ENCODE results near the gene CNOT9.

The CNOT9 gene

DNA sequence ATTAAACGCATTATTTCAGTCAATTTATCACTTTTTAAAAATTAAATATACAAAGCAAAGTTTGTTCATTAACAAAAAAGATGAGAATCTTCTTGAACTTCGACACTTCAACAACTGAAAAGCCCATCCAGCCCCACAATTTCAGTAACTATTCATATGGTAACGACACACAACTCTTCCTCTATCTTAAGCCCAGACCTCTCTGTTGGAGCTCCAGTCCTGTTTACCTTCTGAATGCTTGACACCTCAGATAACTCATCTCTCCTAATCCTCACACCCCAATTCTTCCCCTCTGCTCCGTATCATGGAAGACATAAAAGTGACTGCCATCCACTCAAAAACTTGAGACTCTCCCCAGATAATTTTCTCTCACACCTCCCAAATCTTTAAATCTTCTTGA, 13.1 kb upstream of the CNOT9 start:
- H3K27me3 ChIP-seq (ENCODE audit: control insufficient read depth in 1 of 2, insufficient read depth in 2 of 2, low read length in 2 of 2), result no peaks in the 10 kb centered on the region
- no peak overlapping the region for H3K4me3 ChIP-seq (ENCODE audit: low read length in 2 of 2)
- H3K4me1 ChIP-seq (ENCODE audit: control insufficient read depth, insufficient read depth, low read length), result no peaks in the 10 kb centered on the region
- peaks cover 22 to 29% of the 10 kb centered on the region in 2 donors for H3K36me3 ChIP-seq (ENCODE audit: control insufficient read depth in 2 of 2, insufficient read depth in 2 of 2, low read length in 2 of 2)
- H3K27ac ChIP-seq (ENCODE audit: low read length), result no peak overlapping the region
- no peak overlapping the region for H3K9ac ChIP-seq (ENCODE audit: low read length in 2 of 2)
- no peaks in the 10 kb centered on the region for H3K9me3 ChIP-seq (ENCODE audit: control insufficient read depth in 2 of 2, low read length in 2 of 2)

DNA sequence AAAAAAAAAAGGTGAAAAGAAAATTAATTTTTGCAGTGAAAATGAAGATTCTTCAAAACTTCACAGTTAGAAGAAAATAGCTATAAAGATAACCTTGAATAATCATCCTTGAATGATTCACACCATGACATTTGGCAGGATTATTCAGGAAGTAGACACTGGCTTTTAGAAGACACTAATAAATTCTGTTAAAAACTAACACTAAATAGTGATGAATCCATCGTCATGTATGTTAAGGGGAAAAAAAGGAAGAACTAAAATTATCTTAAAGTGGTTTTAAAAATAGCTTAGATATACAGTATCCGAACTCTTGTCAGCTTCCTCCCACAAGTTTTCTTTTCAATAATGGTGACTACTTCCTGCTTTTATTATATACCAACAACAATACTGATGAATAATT, 10.7 kb upstream of the CNOT9 start:
- no peak overlapping the region for H3K4me3 ChIP-seq (ENCODE audit: low read length in 2 of 2)
- no peaks in the 10 kb centered on the region for H3K9me3 ChIP-seq (ENCODE audit: control insufficient read depth in 2 of 2, low read length in 2 of 2)
- peaks cover 15 to 16% of the 10 kb centered on the region in 2 donors for H3K36me3 ChIP-seq (ENCODE audit: control insufficient read depth in 2 of 2, insufficient read depth in 2 of 2, low read length in 2 of 2)
- H3K27ac ChIP-seq (ENCODE audit: low read length), result no peak overlapping the region
- no peaks in the 10 kb centered on the region for H3K4me1 ChIP-seq (ENCODE audit: control insufficient read depth, insufficient read depth, low read length)
- no peaks in the 10 kb centered on the region for H3K27me3 ChIP-seq (ENCODE audit: control insufficient read depth in 1 of 2, insufficient read depth in 2 of 2, low read length in 2 of 2)
- no peak overlapping the region for H3K9ac ChIP-seq (ENCODE audit: low read length in 2 of 2)

DNA sequence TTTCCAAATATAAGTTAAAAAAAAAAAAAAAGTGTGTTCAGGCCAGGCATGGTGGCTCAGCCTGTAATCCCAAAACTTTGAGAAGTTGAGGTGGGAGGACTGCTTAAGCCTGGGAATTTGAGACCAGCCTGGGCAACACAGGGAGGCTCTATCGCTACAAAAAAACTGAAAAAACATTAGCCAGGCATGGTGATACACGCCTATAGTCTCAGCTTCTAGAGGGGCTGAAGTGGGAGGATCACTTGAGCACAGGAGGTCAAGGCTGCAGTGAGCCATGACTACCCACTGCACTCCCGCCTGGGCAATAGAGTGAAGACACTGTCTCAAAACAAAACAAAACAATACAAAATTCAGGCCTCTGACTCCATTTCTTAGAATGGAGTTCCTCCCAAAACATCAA, 9.7 kb upstream of the CNOT9 start:
- H3K9ac ChIP-seq (ENCODE audit: low read length in 2 of 2), result no peak overlapping the region
- no peaks in the 10 kb centered on the region for H3K9me3 ChIP-seq (ENCODE audit: control insufficient read depth in 2 of 2, low read length in 2 of 2)
- peaks cover 8 to 9% of the 10 kb centered on the region in 2 donors for H3K36me3 ChIP-seq (ENCODE audit: control insufficient read depth in 2 of 2, insufficient read depth in 2 of 2, low read length in 2 of 2)
- no peak overlapping the region for H3K27ac ChIP-seq (ENCODE audit: low read length)
- no peaks in the 10 kb centered on the region for H3K27me3 ChIP-seq (ENCODE audit: control insufficient read depth in 1 of 2, insufficient read depth in 2 of 2, low read length in 2 of 2)
- H3K4me3 ChIP-seq (ENCODE audit: low read length in 2 of 2), result no peak overlapping the region
- no peaks in the 10 kb centered on the region for H3K4me1 ChIP-seq (ENCODE audit: control insufficient read depth, insufficient read depth, low read length)

DNA sequence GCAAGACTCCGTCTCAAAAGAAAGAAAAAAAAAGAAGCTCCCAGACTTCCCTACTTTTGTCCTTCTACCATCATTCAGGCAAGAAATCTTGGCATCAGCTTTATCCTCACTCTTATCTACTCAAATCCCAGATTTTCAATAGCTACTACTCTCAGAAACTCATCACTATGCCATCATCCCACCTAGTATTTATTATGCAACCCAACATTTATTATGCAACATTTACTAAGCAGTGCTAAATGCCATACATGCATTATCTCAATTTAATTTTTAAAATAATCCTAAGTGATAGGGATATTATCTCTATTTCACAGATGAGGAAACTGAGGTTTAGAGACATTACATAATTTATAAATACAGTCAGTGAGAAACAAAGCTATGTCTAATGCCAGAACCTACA, 4.6 kb upstream of the CNOT9 start:
- Histone ChIP-seq H3K36me3 (ENCODE audit: control insufficient read depth in 2 of 2, insufficient read depth in 2 of 2, low read length in 2 of 2) (peaks cover 3 to 7% of the 10 kb centered on the region in 2 donors), H3K27ac (ENCODE audit: low read length) (no peak overlapping the region), H3K9ac (ENCODE audit: low read length in 2 of 2) (no peak overlapping the region), H3K4me1 (ENCODE audit: control insufficient read depth, insufficient read depth, low read length) (peaks cover 9% of the 10 kb centered on the region), H3K27me3 (ENCODE audit: control insufficient read depth in 1 of 2, insufficient read depth in 2 of 2, low read length in 2 of 2) (no peaks in the 10 kb centered on the region), H3K4me3 (ENCODE audit: low read length in 2 of 2) (no peak overlapping the region), H3K9me3 (ENCODE audit: control insufficient read depth in 2 of 2, low read length in 2 of 2) (no peaks in the 10 kb centered on the region)

DNA sequence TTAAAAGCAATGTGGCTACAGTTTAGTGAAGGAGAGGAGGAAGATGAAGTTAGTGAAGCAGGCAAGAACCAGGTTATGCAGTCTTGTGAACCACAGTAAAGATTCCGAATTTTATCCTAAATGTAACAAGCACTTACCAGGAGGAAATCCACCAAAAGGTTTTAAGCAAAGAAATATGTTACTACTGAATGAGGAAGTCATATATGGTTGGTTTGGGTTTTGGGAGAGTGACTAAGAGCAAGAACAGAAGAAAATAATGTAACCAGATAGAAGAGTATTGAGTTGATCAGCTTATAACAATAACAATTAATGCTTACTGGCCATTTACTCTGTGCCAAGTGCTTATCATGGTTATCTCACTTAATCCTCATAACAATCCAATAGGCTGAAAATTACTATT, 2.3 kb upstream of the CNOT9 start:
- Histone ChIP-seq H3K36me3 (ENCODE audit: control insufficient read depth in 2 of 2, insufficient read depth in 2 of 2, low read length in 2 of 2) (peaks cover 0 to 3% of the 10 kb centered on the region in 2 donors), H3K4me1 (ENCODE audit: control insufficient read depth, insufficient read depth, low read length) (peaks cover 26% of the 10 kb centered on the region), H3K9ac (ENCODE audit: low read length in 2 of 2) (no peak overlapping the region), H3K27ac (ENCODE audit: low read length) (no peak overlapping the region), H3K4me3 (ENCODE audit: low read length in 2 of 2) (no peak overlapping the region), H3K27me3 (ENCODE audit: control insufficient read depth in 1 of 2, insufficient read depth in 2 of 2, low read length in 2 of 2) (no peaks in the 10 kb centered on the region), H3K9me3 (ENCODE audit: control insufficient read depth in 2 of 2, low read length in 2 of 2) (no peaks in the 10 kb centered on the region)

DNA sequence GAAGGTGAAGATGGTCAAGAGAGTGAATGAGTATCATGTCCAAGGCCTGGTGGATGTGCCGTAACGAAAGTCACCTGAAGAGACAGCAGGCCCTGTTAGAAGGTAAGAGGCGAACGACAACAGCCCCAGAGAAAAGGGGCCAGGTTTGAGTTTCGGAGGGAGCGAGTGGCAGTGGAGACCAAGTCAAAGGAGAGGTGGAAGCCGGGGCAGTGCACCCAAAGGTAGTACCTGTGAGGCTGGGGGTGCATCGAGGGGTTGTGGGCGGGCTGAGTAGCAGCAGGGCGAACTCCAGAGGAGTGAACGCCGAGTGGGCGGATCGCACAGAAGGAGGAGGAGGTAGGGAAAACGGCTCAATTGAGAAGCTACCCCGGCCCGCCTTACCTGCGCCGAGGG, 846 bp upstream of the CNOT9 start:
- Histone ChIP-seq H3K9me3 (ENCODE audit: control insufficient read depth in 2 of 2, low read length in 2 of 2) (no peaks in the 10 kb centered on the region), H3K4me3 (ENCODE audit: low read length in 2 of 2) (peak overlapping the region; percentile 86 to 91), H3K27ac (ENCODE audit: low read length) (peak overlapping the region; percentile 91), H3K27me3 (ENCODE audit: control insufficient read depth in 1 of 2, insufficient read depth in 2 of 2, low read length in 2 of 2) (no peaks in the 10 kb centered on the region), H3K9ac (ENCODE audit: low read length in 2 of 2) (peak overlapping the region; percentile 89 to 92), H3K4me1 (ENCODE audit: control insufficient read depth, insufficient read depth, low read length) (peaks cover 27% of the 10 kb centered on the region), H3K36me3 (ENCODE audit: control insufficient read depth in 2 of 2, insufficient read depth in 2 of 2, low read length in 2 of 2) (no peaks in the 10 kb centered on the region)

DNA sequence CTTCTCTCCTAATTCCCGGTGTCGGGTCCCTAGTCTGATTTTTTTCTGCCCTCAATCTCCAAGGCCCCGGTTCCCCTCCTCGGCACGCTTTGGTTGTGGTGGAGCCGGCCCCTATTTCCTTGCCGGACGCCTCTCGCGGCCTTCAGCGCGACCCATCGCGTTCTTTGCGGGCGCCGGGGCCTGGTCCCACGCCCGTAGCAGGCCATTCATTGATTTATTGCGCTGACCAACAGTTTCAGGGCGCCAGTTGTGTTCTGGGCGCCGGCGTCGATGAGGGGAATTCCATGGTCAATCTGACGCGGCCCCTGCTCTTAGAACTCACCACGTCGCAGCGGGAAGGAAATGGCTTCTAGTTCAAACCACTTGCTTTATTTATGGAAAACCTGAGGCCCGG, 396 bp downstream of the CNOT9 start:
- Histone ChIP-seq H3K36me3 (ENCODE audit: control insufficient read depth in 2 of 2, insufficient read depth in 2 of 2, low read length in 2 of 2) (peaks cover 0 to 1% of the 10 kb centered on the region in 2 donors), H3K4me1 (ENCODE audit: control insufficient read depth, insufficient read depth, low read length) (peaks cover 27% of the 10 kb centered on the region), H3K27ac (ENCODE audit: low read length) (peak overlapping the region; percentile 91), H3K4me3 (ENCODE audit: low read length in 2 of 2) (peak overlapping the region; percentile 58 to 91), H3K9me3 (ENCODE audit: control insufficient read depth in 2 of 2, low read length in 2 of 2) (no peaks in the 10 kb centered on the region), H3K9ac (ENCODE audit: low read length in 2 of 2) (peak overlapping the region; percentile 76 to 91), H3K27me3 (ENCODE audit: control insufficient read depth in 1 of 2, insufficient read depth in 2 of 2, low read length in 2 of 2) (no peaks in the 10 kb centered on the region)

DNA sequence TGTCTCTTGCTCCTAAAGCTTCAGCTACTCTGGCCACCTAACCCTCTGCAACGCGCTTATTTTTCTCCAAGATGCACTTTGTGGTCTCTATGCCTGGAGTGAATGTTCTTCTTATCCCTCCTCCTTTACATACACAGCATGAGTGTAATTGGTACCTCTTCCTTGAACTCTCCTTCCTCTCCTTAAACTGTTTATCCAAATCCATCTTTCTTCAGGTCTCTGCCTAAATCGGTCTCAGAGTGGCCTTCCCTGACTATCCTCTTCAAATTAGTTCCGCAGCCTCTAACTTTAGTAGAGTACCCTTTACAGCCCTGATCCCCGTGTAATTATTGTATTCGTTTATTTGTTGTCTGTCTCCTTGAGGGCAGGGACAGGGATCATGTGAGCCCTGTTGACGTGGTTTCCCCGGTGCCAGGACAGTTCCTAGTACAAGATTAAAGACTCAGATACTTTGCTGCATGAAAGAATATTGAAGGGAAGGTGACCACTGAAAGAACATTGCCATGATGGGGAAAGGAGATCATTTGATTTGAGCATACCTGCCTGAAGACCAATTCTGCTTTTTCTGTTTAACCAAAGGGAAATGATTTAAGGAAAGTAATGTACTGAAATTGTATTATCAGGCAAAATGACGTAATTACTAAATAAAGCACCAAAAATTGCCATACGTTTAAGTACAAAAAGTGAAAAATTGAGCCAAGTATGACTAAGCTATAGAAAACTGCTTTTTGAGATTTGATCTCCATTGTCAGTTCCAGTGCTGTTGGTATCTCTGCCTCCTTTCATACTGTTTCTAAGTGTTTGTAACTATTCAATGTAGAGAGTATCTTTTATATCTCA, 1.2 kb downstream of the CNOT9 start:
- Histone ChIP-seq H3K9me3 (ENCODE audit: control insufficient read depth in 2 of 2, low read length in 2 of 2) (no peaks in the 10 kb centered on the region), H3K4me1 (ENCODE audit: control insufficient read depth, insufficient read depth, low read length) (peaks cover 27% of the 10 kb centered on the region), H3K4me3 (ENCODE audit: low read length in 2 of 2) (peak overlapping the region; percentile 58 to 91), H3K36me3 (ENCODE audit: control insufficient read depth in 2 of 2, insufficient read depth in 2 of 2, low read length in 2 of 2) (peaks cover 0 to 3% of the 10 kb centered on the region in 2 donors), H3K9ac (ENCODE audit: low read length in 2 of 2) (peak overlapping the region; percentile 76 to 91), H3K27ac (ENCODE audit: low read length) (peak overlapping the region; percentile 91), H3K27me3 (ENCODE audit: control insufficient read depth in 1 of 2, insufficient read depth in 2 of 2, low read length in 2 of 2) (no peaks in the 10 kb centered on the region)

DNA sequence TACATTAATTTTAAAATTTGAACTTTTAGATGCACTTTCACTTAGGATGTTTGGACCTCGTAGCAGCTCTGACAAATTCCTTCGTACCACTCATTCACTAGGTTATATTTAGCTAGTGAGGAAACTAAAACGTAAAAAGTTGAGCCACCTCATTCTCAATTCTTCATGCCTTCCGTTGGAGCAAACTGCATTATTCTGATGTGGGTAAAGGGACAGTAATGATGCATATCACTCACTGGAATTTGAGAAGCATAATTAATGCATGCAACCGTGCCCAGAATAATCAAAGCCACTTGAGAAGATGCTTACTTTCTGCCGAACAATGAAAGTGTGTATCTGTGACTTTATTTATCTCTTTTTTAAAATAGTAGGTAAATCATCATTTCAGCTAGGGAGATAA, 2.2 kb downstream of the CNOT9 start:
- Histone ChIP-seq H3K9me3 (ENCODE audit: control insufficient read depth in 2 of 2, low read length in 2 of 2) (no peaks in the 10 kb centered on the region), H3K27me3 (ENCODE audit: control insufficient read depth in 1 of 2, insufficient read depth in 2 of 2, low read length in 2 of 2) (no peaks in the 10 kb centered on the region), H3K4me3 (ENCODE audit: low read length in 2 of 2) (peak overlapping the region in 1 of 2 donors; percentile 15), H3K27ac (ENCODE audit: low read length) (no peak overlapping the region), H3K36me3 (ENCODE audit: control insufficient read depth in 2 of 2, insufficient read depth in 2 of 2, low read length in 2 of 2) (peaks cover 2 to 3% of the 10 kb centered on the region in 2 donors), H3K4me1 (ENCODE audit: control insufficient read depth, insufficient read depth, low read length) (peaks cover 27% of the 10 kb centered on the region), H3K9ac (ENCODE audit: low read length in 2 of 2) (peak overlapping the region in 1 of 2 donors; percentile 76)

DNA sequence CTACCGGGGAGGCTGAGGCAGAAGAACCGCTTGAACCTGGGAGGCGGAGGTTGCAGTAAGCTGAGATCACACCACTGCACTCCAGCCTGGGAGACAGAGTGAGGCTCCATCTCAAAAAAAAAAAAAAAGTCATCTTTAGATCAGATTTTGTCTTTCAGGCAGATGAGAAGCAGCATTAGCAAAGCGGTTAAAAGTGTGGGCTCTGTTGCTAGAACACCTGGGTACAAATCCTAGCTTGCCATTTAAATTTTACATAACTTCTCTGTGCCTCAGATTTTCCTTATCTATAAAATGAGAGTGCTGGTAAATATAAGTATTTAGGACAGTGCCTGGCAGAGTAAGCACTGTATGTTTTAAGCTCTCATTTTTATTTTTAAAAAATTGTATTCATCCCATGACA, 8.2 kb downstream of the CNOT9 start:
- Histone ChIP-seq H3K27ac (ENCODE audit: low read length) (no peak overlapping the region), H3K36me3 (ENCODE audit: control insufficient read depth in 2 of 2, insufficient read depth in 2 of 2, low read length in 2 of 2) (peaks cover 6 to 10% of the 10 kb centered on the region in 2 donors)

More for the DNA sequence above, 8.2 kb downstream of the CNOT9 start:
- Histone ChIP-seq H3K4me1 (ENCODE audit: control insufficient read depth, insufficient read depth, low read length) (peaks cover 9% of the 10 kb centered on the region), H3K4me3 (ENCODE audit: low read length in 2 of 2) (no peak overlapping the region), H3K9me3 (ENCODE audit: control insufficient read depth in 2 of 2, low read length in 2 of 2) (no peaks in the 10 kb centered on the region), H3K27me3 (ENCODE audit: control insufficient read depth in 1 of 2, insufficient read depth in 2 of 2, low read length in 2 of 2) (no peaks in the 10 kb centered on the region), H3K9ac (ENCODE audit: low read length in 2 of 2) (no peak overlapping the region)
